NCI-H226 (cell line): ENCODE results near the gene CHEK2.
"Not testable (repeated sequence)": the region's sequence is repeated elsewhere in the genome, so short reads cannot be mapped to it uniquely, and the experiment has no call there.

Source experiments
- DNase-seq: peaks from one replicate; pipeline ENCODE4 v3.0.0-alpha.2; 2015

Gene CHEK2

DNA sequence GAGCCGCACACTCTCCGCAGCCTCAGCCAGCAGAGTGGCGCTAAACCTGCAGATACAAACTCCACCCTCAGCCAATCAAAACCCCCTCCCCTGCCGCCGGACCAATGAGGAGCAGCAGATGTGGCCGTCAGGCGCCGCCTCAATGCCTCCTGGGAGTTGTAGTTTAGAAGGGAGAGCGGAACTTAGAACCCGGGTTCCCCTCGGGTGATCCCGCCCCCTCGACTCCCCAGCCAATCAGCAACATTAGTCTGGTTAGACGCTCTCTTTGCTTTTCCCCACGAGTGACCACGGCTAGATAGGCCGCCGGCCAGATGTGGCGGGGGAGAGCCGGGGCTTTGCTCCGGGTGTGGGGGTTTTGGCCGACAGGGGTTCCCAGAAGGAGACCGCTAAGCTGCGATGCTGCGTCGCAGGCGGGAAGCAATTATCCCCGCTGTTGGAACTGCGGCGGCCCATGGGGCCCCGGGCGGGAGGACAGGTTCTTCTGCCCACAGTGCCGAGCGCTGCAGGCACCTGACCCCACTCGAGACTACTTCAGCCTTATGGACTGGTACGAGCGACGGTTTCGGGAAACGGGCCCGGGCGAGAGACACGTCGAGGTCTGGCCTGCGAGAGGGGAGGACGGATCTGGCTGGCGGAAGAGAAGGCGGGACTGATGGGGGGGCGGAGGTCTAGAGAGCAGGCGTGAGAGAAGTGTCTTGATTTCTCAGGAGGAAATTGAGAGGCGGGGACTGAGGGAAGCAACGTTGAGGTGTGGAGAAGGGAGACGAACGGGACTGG is at the start of gene CHEK2, which contains the start of gene HSCB:
Gene CHEK2 (minus strand): TSS at position 36 of the 777 bp plus-strand sequence. CDS start 7,099 bp downstream, outside the sequence.
Gene HSCB (plus strand): TSS at position 255 of the 777 bp plus-strand sequence. CDS start 57 bp downstream, at position 312.
- peak; percentile 90 for DNase-seq

DNA sequence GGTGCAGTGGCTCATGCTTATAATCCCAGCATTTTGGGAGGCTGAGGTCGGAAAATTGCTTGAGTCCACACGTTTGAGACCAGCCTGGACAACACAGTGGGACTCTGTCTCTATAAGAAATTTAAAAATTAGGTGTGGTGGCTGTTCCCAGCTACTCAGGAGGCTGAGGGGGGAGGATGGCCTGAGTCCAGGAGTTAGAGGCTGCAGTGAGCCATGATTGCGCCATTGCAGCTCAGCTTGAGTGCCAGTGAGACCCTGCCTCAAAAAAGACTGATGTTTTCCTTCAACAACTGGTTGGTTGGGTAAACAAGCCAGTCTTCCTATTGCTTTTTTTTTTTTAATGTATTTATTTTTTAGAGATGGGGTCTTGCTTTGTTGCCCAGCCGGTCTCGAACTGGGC is 49.5 kb upstream of the CHEK2 start:
- DNase-seq = no peak

DNA sequence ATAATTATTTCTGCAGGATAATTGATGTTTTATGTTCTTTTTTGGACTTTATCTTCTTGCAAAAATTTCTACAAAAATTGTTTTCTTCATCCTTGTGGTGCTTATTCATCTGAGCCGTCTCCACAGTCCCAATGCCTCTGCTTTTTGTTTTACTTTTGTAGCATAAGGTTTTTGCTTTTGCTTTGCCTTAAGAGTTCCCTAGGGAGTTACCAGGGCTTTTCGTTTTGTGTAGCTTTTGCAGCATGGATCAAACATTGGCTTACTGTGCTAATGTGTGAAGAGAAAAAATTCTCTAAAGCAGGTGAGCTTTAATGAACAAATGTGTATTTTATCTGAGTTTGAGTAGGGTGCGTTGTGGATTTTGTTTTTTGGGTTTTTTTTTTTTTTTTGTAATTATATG is 47.0 kb upstream of the CHEK2 start:
- DNase-seq = no peak

DNA sequence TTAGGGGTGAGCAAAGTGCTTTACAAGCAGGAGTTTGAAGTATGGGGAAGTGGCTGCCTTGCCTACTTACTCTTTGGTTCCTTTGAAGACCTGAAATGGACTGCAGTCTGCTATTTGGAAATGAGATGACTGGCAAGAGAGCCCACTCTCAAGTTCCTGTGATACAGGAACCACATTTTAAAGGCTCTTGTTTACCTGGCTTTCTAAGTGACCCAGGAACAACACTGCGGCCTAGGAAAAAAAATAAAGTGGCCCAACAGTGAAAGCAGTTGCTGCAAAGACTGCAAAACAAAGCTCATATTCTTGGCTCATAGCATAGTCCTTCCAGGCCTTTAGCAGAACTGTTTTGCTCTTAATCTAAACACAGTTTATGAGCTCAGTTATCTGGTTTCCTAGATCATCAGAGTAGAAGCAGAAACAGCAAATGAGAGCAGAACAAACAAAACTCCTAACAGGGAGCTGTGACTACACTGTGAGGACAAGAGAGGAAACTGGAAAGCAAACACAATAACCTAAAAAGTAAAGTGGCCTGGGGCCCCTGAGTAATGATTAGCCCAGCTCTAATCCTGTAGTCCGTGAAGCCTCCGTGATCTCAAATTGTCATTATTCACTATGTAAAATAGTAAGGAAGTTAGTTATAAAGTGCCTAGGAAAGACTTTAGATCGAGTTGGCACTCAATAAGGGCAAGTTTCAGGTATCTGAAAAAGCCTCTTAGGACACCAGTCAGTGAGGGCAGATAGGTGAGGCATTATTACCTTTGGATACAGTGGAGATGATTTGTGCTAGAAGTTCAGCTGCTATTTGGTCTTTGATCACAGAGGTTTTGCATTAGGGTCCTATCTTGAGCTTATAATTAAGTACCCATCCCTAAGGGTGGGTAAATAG is 42.4 kb upstream of the CHEK2 start:
- DNase-seq = no peak

DNA sequence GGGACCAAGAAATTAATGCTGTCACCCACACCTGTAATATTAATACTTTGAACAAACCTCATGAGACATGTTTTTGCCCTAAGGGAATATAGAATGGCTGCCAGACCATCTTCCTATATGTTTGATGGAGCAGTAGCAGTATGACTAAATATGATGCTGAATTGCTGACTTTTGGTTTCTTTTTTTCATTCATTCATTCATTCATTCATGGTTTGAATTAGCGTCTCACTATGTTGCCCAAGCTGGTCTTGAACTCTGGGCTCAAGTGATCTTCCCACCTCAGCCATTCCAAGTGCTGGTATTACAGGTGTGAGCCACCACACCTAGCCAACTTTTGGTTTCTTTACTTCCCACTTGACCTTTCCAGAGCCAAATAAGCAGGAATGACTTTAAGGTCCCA is 38.7 kb upstream of the CHEK2 start:
- DNase-seq = no peak

DNA sequence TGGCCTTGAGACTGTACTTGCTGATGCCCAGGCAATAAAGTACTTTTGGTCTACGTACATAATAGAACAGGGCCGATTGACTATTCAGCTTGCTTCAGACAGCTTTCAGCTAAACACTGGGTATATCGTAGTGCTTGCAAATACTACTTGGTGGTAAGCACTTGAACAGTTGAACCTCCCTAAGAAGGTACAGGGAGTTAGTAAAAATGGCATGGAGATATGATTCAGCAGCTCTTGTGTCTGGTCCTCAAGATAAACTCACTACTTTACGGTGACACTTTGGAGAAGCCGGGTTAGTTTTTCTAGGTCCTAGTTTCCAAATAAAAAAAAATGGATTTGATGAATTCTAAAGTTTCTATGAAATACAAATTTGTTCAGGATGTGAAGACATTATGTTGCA is 38.2 kb upstream of the CHEK2 start:
- DNase-seq = no peak

DNA sequence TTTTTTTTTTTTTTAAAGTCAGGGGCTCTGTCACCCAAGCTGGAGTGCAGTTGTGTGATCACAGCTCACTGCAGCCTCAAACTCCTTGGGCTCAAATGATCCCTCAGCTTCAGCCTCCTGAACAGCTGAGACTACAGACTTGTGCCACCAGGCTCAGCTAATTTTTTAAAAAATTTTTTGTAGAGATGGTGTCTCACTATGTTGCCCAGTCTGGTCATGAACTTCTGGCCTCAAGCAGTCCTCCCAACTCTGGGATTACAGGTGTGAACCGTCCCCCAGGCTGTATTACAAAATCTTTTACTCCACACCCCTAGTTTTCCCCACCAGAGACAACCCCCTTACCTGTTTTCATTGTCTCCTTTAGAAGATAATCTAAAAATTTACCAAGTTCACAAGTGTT is 32.8 kb upstream of the CHEK2 start:
- no peak for DNase-seq

DNA sequence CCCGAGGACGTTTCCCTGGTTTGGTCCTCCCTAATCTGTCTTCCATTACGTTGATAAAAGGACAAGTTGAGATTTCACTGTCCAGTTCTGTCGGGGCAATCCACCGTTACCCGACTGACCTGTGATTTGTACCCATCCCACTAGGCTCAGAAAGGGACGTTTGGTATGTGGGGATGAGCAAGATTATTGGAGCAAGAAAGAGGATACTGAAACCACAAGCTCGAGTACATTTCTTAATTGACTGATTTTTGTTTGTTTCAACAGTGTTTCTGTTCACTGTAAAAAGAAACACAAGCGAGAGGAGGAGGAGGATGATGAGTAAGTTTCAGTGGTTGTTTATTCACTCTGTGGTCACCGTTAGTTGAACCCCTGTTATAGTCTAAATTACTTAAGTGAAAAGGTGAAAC is 31.8 kb upstream of the CHEK2 start:
- DNase-seq = no peak

DNA sequence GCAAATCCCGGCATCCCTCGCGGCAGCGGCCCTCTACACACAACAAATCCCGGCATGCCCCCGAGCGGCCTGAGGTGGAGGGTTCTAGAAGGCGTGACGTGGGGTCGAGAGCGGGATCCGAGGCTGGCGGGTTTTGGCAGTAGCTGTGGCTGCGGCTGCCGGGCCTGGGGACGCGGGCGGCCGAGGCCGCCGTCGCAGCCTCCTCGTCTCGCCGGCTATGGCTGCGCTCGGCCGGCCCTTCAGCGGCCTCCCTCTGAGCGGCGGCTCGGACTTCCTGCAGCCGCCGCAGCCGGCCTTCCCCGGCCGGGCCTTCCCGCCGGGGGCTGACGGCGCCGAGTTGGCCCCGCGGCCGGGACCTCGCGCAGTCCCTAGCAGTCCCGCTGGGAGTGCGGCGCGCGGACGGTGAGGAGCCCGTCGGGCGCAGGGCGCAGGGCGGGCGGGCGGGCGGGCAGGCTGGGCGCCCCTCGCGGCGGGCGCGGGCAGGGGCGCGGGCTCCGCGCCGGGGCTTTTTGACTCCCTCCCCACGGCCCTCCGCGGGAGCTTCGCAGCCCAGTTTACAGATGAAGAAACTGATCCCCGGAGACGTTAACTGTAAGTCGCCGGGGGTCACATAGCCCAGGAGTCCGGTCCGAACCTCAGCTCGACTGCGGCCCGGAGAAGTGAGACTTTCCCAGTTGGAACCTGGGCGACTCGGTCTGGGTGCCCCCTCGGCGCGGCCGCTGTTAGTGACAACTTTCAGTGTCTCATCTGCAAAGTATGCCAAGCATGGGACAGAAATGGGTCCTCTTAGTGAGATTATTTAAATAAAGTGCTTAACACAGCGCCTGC is 31.2 kb upstream of the CHEK2 start, which contains the start of gene CCDC117:
Gene CCDC117 (plus strand): TSS at position 63 of the 828 bp plus-strand sequence. CDS start 155 bp downstream, at position 218.
- peak; percentile 77 for DNase-seq

DNA sequence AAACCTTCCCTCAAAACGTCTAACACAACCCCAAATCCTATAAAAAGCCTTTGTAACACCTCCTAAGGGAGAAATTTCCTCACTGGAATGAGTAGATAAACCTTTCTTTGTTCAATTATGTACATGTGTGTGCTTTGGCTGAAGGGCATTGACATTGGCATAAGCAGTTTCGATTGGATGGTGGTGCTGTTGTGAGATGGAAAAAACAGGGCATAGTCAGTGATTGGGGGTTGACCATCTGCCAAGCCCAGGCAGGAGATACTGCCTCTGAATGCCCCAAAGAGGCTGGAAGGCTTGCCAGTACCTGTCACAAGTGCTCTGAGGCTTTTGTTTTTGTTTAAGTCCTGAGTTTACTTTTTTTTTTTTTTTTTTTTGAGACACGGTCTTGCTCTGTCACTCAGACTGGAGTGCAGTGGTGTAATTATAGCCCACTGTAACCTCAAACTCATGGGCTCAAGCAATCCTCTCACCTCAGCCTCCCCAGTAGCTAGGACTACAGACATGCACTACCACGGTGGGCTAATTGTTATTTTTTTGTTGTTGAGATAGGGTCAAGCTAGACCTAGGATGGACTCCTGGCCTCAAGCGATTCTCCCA is 29.7 kb upstream of the CHEK2 start:
- no peak for DNase-seq

DNA sequence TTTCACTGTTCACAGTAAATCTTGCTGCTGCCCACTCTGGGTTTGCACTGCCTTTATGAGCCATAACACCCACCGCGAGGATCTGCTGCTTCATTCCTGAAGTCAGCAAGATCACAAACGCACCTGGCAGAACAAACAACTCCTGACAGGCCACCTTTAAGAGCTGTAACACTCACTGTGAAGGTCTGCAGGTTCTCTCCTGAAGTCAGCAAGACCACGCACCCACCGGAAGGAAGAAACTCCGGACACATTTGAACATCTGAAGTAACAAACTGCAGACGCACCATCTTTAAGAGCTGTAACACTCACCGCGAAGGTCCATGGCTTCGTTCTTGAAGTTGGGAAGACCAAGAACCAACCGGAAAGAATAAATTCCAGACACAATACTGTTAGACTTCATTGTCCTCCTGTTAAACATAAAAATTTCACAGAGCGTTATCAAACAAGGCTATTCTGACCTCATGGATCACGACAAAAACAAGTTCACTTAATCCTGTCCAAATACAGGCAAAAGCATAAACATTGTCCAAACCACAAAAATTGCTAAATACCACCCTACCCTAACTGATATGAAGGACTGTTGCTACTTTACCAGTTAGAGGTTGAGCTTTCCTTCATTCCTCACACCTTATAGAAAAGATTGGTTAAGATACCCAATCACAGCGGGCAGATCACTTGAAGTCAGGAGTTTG is 27.9 kb upstream of the CHEK2 start:
- no peak for DNase-seq

DNA sequence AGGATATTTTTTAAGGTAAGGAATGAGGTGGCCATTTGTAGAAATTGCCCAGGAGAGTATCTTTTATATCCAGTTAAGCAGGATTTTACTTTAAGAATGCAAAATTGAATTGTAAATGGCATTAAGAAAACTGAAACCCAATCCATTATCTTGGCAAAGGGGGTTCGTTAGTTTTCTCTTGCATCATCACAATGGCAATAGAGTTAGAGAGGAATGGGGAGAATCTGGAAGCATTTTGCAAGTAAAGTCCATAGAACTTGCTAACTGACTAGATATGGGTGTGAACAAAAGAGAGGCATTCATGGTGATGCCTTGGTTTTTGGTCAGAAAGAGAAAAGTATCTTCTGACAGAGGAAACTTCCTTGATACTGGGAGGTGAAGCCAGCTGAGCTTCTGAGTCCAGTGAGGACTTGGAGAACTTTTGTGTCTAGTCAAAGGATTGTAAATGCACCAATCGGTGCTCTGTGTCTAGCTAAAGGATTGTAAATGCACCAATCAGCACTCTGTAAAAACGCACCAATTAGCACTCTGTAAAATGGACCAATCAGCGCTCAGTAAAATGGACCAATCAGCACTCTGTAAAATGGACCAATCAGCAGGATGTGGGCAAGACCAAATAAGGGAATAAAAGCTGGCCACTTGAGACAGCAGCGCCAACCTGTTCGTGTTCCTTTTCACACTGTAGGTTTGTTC is 27.2 kb upstream of the CHEK2 start:
- DNase-seq = no peak

DNA sequence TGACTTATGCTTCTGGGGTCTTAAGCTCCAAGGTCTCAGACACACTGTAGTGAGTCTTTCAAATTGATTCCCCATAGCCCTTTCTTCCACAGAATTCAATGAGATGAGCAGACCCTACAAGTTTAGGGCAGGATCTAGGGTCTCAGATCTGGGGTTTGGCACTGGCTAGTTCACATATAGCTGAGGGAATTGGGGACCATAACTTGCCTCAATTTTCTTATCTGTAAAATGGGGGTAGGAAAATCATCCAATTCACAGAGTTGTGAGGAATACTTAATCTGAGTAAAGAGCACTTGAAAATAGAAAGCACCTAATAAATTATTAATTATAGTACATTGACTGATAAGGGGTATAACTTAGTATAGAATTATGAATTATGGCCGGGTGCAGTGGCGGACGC is 25.0 kb upstream of the CHEK2 start:
- DNase-seq = no peak

DNA sequence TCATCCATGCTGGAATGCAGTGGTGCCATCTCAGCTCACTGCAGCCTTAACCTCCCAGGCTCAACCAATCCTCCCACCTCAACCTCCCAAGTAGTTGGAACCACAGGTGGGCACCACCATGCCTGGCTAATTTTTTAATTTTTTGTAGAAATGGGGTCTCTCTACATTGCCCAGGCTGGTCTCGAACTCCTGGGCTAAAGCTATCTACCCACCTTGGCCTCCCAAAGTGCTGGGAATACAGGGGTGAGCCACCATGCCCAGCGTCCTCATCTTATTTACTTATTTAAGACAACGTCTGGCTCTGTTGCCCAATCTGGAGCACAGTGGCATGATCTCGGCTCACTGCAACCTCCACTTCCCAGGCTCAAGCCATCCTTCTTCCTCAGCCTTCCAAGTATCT is 20.4 kb upstream of the CHEK2 start:
- DNase-seq = not testable (repeated sequence)

DNA sequence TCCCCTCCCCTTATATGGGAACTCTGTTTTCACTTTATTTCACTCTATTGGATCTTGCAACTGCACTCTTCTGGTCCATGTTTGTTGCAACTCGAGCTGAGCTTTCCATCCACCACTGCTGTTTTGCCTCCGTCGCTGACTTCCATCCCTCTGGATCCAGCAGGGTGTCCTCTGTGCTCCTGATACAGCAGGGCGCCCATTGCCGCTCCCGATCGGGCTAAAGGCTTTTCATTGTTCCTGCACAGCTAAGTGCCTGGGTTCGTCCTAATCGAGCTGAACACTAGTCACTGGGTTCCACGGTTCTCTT is 19.8 kb upstream of the CHEK2 start:
- DNase-seq = no peak

DNA sequence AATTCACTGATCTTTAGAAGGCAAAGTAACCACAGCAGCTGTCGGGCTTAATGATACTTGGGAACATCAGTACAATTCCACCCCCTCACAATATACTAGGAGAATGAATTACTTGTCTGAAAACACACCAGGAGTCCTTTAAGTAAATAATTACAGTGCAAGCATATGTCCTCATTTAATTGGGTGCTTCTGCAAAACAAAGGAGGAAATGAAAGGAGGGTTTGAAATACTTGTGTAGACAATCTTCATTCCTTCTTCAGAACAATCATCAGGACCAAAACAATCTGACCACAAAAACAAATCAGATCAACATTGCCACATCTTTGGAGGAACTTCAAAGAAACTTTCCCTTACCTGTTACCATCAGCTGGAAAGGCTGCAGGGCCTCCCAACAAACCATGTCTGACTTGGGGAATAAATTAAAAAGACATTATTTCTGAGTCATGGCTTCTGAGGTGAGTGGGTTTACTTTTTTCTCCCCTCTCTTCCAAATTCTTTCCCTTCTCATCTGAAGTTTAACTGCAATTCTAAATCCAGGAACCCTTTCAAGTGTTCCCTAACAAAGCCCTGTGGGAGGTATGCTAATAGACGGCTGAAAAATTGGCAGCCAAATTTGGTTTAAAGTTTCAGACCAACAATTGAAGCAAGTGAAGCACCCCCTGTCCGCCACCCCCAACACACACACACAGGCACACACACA is 18.4 kb upstream of the CHEK2 start:
- DNase-seq = no peak

DNA sequence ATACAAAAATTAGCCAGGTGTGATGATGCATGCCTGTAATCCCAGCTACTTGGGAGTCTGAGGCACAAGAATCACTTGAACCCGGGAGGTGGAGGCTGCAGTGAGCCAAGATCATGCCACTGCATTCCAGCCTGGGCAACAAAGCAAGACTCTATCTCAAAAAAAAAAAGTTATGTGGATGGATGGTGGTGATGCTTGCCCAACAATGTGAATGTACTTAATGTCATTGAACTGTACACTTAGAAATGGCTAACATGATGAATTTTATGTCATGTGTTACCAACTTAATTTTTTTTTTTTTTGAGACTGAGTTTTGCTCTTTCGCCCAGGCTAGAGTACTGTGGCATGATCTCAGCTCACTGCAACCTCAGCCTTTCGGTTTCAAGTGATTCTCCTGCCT is 12.9 kb upstream of the CHEK2 start:
- DNase-seq = not testable (repeated sequence)

DNA sequence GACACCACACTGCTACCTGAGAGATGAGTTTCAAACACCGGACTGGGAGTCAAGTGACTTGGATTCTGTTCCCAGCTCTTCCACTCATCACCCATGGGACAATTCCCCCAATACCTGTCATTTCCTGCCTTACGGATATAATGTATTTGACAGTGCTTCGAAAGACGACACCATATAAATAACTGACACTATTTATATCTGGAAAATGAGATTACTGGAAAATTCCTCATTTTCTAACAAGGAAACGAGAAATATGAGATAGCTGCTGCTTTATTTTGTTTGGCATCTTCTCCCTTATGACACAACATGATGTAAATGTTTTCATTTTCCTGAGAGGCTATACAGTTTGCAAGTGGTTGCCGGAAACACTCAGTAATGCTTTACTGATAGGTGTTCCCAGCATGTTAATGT is 8.9 kb upstream of the CHEK2 start:
- DNase-seq = peak; percentile 6

DNA sequence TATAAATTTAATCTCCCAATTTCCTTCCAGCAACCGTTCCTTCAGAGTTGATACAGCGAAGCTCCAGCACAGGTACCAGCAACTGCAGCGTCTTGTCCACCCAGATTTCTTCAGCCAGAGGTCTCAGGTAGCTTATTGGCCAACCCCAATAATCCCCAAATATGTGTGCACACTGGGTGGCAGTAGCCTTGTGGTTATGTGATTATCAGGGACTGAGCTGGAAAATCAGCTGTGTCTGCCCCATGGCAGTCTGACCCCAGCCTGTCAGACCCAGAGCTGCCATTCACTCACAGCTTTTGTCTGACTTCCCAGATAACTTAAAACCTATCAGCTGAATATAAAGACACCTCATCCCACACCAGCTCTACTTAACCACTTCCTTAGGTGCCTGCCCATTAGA is 2.2 kb upstream of the CHEK2 start:
- DNase-seq = no peak

DNA sequence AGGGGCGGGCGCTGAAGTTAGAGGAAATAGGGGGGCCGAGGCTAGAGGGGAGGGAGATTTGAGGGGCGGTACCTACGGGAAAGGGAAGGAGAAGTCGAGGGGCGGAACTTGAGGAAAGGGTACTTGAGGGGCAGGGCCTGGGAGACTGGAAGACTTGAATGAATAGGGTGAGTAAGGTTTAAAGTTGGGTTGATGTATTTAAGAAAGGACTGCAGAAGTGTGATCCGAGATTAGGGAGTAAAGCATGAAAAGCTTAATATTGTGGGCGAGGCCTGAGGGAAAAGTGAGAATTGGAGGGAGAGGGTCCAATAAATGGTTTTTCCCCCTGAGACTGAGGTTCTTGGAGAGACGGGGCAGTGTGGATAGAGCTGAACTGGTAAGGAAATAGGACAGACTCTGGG is 942 bp upstream of the CHEK2 start:
- no peak for DNase-seq
